Panc1 (cell line): ENCODE results near the gene SST. TPM values are rescaled to one million over a fixed set of nuclear protein-coding genes. Genes with fewer than 3 reads are reported as not detected.

ENCODE experiments used
- ATAC-seq: fragments of 200-7000 bp; cut with Tn5 transposase; 2 replicates; pipeline ENCODE4 v1.9.1; 2020; ENCODE audit warnings: mild to moderate bottlenecking, moderate library complexity
- BruUV-seq: library from RNA; stranded (reverse); fragments of 400-500 nt; replicated peaks from 2 replicates; lab custom pipeline; 2021; lab: Mats Ljungman, UMichigan
- CTCF ChIA-PET: fragments of 300-600 bp; sonication (Branson Sonifier 250); formaldehyde crosslinking; loops from one replicate; lab custom pipeline; 2022; ENCODE audit warnings: antibody characterized with exemption; lab: Charles Lee
- POLR2A ChIA-PET: fragments of 300-600 bp; sonication (Branson Sonifier 250); formaldehyde crosslinking; loops from one replicate; lab custom pipeline; 2022; ENCODE audit warnings: antibody characterized with exemption; lab: Charles Lee
- DNase-seq: peaks from one replicate; pipeline ENCODE4 v3.0.0-alpha.2; 2010; ENCODE audit warnings: low read depth, low spot score
- H3K27ac ChIP-seq: 2 replicates; pipeline ENCODE4 v1.5.1; 2011; ENCODE audit warnings: mild to moderate bottlenecking, low read length, inconsistent platforms
- H3K27me3 ChIP-seq: fragments of 200-500 bp; sonication (Bioruptor generic); 2 replicates; pipeline ENCODE4 v1.6.0; 2014; ENCODE audit warnings: low read length, inconsistent platforms; ENCODE audit not compliant: control insufficient read depth, insufficient read depth
- H3K36me3 ChIP-seq: fragments of 200-500 bp; sonication (Bioruptor generic); 2 replicates; pipeline ENCODE4 v1.5.1; 2014; ENCODE audit warnings: inconsistent platforms, mild to moderate bottlenecking, low read length, moderate library complexity; ENCODE audit not compliant: control insufficient read depth, insufficient read depth
- H3K4me1 ChIP-seq: 2 replicates; pipeline ENCODE4 v1.5.1; 2011; ENCODE audit warnings: inconsistent platforms, mild to moderate bottlenecking, low read length, moderate library complexity; ENCODE audit not compliant: control insufficient read depth, insufficient read depth
- H3K4me3 ChIP-seq, 2 experiments: 2 replicates each; pipeline ENCODE4 v1.5.1; 2011 to 2012; ENCODE audit warnings: low read depth in 2 of 2, low read length in 2 of 2, mild to moderate bottlenecking in 2 of 2, inconsistent platforms in 1 of 2, moderate library complexity in 1 of 2
- H3K9me3 ChIP-seq: fragments of 200-500 bp; sonication (Bioruptor generic); 2 replicates; pipeline ENCODE4 v1.5.1; 2014; ENCODE audit warnings: low read depth, mild to moderate bottlenecking, inconsistent platforms, low read length, moderate library complexity; ENCODE audit not compliant: control insufficient read depth, insufficient read depth
- POLR2AphosphoS5 ChIP-seq: IDR thresholded peaks from 2 replicates; pipeline ENCODE4 v1.6.1; 2012; ENCODE audit warnings: mild to moderate bottlenecking, low read depth, low read length, moderate library complexity
- SIN3A ChIP-seq: IDR thresholded peaks from 2 replicates; pipeline ENCODE4 v1.6.1; 2012; ENCODE audit warnings: low read depth, mild to moderate bottlenecking, low read length, moderate library complexity, borderline replicate concordance; ENCODE audit not compliant: insufficient read depth
- TCF7L2 ChIP-seq: IDR thresholded peaks from 2 replicates; pipeline ENCODE4 v1.6.1; 2011; ENCODE audit warnings: mild to moderate bottlenecking, low read depth, low read length, inconsistent platforms
- in situ Hi-C: cut with HindIII; loops from 2 replicates; pipeline ENCODE4 v1.10.0; 2016; ENCODE audit warnings: low sequenced_read_pairs, low pct_unique_long_range_greater_than_20kb
- intact Hi-C: fragments of 100-400 bp; cut with micrococcal nuclease; formaldehyde crosslinking; loops from one replicate; pipeline ENCODE4 v1.10.0; 2022; ENCODE audit not compliant: unreplicated experiment
- total RNA-seq: library from RNA; stranded (reverse); gene quantifications from one replicate; pipeline ENCODE4 v1.2.1, GENCODE V29; 2021; ENCODE audit not compliant: unreplicated experiment
- TF ChIP-seq, protein P1 (sequence below), 2 experiments: IDR thresholded peaks; 2 replicates each; pipeline ENCODE4 v1.6.1; 2011 to 2012; ENCODE audit warnings: low read depth in 2 of 2, control low read depth in 1 of 2, low read length in 1 of 2, mild to moderate bottlenecking in 1 of 2, moderate library complexity in 1 of 2; ENCODE audit not compliant: insufficient read depth in 1 of 2
- TF ChIP-seq, protein P2 (sequence below): fragments of 450-650 bp; IDR thresholded peaks from 2 replicates; pipeline ENCODE4 v1.5.1; 2017; ENCODE audit warnings: mild to moderate bottlenecking

The SST gene
- total RNA-seq, 1 experiment from 2014 or later: not detected

- Histone ChIP-seq H3K4me3 (no peak overlapping the region), H3K27ac (no peak overlapping the region), H3K36me3 (no peaks in the 10 kb centered on the region), H3K9me3 (no peaks in the 10 kb centered on the region), H3K4me1 (no peaks in the 10 kb centered on the region), H3K27me3 (peaks cover 3% of the 10 kb centered on the region; the same call in 1 of the 2 replicates)
- ATAC-seq: no peak
- intact Hi-C loops (loop anchor here (5.0 kb wide), 1 partner anchor 302 kb away; no protein-coding TSS in a partner anchor), in situ Hi-C loops (no loop called here)
- BruUV-seq: no TSS peak
- TF ChIP-seq, protein P1, sequence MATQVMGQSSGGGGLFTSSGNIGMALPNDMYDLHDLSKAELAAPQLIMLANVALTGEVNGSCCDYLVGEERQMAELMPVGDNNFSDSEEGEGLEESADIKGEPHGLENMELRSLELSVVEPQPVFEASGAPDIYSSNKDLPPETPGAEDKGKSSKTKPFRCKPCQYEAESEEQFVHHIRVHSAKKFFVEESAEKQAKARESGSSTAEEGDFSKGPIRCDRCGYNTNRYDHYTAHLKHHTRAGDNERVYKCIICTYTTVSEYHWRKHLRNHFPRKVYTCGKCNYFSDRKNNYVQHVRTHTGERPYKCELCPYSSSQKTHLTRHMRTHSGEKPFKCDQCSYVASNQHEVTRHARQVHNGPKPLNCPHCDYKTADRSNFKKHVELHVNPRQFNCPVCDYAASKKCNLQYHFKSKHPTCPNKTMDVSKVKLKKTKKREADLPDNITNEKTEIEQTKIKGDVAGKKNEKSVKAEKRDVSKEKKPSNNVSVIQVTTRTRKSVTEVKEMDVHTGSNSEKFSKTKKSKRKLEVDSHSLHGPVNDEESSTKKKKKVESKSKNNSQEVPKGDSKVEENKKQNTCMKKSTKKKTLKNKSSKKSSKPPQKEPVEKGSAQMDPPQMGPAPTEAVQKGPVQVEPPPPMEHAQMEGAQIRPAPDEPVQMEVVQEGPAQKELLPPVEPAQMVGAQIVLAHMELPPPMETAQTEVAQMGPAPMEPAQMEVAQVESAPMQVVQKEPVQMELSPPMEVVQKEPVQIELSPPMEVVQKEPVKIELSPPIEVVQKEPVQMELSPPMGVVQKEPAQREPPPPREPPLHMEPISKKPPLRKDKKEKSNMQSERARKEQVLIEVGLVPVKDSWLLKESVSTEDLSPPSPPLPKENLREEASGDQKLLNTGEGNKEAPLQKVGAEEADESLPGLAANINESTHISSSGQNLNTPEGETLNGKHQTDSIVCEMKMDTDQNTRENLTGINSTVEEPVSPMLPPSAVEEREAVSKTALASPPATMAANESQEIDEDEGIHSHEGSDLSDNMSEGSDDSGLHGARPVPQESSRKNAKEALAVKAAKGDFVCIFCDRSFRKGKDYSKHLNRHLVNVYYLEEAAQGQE (IDR thresholded peaks at IDR 0.05; ENCODE audit: insufficient read depth in 1 of 2, low read depth in 2 of 2, low read length in 1 of 2): no peak
- TF ChIP-seq, protein P2, sequence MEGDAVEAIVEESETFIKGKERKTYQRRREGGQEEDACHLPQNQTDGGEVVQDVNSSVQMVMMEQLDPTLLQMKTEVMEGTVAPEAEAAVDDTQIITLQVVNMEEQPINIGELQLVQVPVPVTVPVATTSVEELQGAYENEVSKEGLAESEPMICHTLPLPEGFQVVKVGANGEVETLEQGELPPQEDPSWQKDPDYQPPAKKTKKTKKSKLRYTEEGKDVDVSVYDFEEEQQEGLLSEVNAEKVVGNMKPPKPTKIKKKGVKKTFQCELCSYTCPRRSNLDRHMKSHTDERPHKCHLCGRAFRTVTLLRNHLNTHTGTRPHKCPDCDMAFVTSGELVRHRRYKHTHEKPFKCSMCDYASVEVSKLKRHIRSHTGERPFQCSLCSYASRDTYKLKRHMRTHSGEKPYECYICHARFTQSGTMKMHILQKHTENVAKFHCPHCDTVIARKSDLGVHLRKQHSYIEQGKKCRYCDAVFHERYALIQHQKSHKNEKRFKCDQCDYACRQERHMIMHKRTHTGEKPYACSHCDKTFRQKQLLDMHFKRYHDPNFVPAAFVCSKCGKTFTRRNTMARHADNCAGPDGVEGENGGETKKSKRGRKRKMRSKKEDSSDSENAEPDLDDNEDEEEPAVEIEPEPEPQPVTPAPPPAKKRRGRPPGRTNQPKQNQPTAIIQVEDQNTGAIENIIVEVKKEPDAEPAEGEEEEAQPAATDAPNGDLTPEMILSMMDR: no peak
- no peak for TF ChIP-seq SIN3A
- no peak for TF ChIP-seq TCF7L2
- TF ChIP-seq POLR2AphosphoS5: no peak
- DNase-seq: no peak
- ChIA-PET CTCF (no interaction called here), POLR2A (no interaction called here)
Observed at GRCh38 chr3:187619461-187619860, 50.7 kb downstream of the SST start.

Other genes starting within 250 kb of the SST start
- not detected for gene RTP2, start 32.2 kb upstream of the SST start, total RNA-seq
- gene BCL6, start 75.1 kb upstream of the SST start, total RNA-seq: 21.5 TPM